ENCODE data around the gene KIRREL3. TPM values are rescaled to one million over a fixed set of nuclear protein-coding genes. Genes with fewer than 3 reads are reported as not detected.

Gene KIRREL3
- total and polyA plus RNA-seq, 2 of the 8 experiments (the other 6 are each of a cell fraction or from before 2014, with no cell fraction given) = 0.29 to 0.32 TPM

DNA sequence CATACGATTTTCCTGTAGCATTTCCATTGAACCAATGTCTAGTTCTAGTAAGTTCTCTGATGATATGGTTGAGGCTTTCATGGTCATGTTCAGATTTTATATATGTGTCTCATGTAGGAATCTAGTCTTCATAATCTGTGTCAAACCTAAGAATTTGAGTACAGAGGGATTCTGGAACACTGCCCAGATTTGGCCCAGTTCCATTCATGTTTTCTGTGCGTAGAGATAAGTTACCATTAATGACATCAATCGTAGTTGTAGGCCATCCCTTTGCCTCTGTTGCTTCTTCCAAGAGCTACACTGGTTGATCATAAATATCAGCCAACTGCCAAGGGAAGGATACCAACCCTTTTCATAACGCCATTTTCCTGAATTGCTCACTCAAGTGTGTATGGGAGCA lies 621.8 kb downstream of the KIRREL3 start (continued):
- TF ChIP-seq, protein P1, sequence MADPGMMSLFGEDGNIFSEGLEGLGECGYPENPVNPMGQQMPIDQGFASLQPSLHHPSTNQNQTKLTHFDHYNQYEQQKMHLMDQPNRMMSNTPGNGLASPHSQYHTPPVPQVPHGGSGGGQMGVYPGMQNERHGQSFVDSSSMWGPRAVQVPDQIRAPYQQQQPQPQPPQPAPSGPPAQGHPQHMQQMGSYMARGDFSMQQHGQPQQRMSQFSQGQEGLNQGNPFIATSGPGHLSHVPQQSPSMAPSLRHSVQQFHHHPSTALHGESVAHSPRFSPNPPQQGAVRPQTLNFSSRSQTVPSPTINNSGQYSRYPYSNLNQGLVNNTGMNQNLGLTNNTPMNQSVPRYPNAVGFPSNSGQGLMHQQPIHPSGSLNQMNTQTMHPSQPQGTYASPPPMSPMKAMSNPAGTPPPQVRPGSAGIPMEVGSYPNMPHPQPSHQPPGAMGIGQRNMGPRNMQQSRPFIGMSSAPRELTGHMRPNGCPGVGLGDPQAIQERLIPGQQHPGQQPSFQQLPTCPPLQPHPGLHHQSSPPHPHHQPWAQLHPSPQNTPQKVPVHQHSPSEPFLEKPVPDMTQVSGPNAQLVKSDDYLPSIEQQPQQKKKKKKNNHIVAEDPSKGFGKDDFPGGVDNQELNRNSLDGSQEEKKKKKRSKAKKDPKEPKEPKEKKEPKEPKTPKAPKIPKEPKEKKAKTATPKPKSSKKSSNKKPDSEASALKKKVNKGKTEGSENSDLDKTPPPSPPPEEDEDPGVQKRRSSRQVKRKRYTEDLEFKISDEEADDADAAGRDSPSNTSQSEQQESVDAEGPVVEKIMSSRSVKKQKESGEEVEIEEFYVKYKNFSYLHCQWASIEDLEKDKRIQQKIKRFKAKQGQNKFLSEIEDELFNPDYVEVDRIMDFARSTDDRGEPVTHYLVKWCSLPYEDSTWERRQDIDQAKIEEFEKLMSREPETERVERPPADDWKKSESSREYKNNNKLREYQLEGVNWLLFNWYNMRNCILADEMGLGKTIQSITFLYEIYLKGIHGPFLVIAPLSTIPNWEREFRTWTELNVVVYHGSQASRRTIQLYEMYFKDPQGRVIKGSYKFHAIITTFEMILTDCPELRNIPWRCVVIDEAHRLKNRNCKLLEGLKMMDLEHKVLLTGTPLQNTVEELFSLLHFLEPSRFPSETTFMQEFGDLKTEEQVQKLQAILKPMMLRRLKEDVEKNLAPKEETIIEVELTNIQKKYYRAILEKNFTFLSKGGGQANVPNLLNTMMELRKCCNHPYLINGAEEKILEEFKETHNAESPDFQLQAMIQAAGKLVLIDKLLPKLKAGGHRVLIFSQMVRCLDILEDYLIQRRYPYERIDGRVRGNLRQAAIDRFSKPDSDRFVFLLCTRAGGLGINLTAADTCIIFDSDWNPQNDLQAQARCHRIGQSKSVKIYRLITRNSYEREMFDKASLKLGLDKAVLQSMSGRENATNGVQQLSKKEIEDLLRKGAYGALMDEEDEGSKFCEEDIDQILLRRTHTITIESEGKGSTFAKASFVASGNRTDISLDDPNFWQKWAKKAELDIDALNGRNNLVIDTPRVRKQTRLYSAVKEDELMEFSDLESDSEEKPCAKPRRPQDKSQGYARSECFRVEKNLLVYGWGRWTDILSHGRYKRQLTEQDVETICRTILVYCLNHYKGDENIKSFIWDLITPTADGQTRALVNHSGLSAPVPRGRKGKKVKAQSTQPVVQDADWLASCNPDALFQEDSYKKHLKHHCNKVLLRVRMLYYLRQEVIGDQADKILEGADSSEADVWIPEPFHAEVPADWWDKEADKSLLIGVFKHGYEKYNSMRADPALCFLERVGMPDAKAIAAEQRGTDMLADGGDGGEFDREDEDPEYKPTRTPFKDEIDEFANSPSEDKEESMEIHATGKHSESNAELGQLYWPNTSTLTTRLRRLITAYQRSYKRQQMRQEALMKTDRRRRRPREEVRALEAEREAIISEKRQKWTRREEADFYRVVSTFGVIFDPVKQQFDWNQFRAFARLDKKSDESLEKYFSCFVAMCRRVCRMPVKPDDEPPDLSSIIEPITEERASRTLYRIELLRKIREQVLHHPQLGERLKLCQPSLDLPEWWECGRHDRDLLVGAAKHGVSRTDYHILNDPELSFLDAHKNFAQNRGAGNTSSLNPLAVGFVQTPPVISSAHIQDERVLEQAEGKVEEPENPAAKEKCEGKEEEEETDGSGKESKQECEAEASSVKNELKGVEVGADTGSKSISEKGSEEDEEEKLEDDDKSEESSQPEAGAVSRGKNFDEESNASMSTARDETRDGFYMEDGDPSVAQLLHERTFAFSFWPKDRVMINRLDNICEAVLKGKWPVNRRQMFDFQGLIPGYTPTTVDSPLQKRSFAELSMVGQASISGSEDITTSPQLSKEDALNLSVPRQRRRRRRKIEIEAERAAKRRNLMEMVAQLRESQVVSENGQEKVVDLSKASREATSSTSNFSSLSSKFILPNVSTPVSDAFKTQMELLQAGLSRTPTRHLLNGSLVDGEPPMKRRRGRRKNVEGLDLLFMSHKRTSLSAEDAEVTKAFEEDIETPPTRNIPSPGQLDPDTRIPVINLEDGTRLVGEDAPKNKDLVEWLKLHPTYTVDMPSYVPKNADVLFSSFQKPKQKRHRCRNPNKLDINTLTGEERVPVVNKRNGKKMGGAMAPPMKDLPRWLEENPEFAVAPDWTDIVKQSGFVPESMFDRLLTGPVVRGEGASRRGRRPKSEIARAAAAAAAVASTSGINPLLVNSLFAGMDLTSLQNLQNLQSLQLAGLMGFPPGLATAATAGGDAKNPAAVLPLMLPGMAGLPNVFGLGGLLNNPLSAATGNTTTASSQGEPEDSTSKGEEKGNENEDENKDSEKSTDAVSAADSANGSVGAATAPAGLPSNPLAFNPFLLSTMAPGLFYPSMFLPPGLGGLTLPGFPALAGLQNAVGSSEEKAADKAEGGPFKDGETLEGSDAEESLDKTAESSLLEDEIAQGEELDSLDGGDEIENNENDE (IDR thresholded peaks at IDR 0.05; ENCODE audit: insufficient replicate concordance, low read length) = no peak
- TF ChIP-seq HDAC2 (IDR thresholded peaks at IDR 0.05; ENCODE audit: borderline replicate concordance in 1 of 2, low read depth in 2 of 2, low read length in 2 of 2) (no peak), RFX5 (IDR thresholded peaks at IDR 0.05; ENCODE audit: borderline replicate concordance, low read depth, low read length) (no peak), TAF7 (optimal IDR thresholded peaks at IDR 0.05; ENCODE audit: borderline replicate concordance, low read depth, low read length) (no peak), HDAC6 (IDR thresholded peaks at IDR 0.05; ENCODE audit: low read depth, low read length) (no peak), NANOG (IDR thresholded peaks at IDR 0.05; ENCODE audit: insufficient read depth, low read depth, low read length, poor library complexity, severe bottlenecking) (no peak), CBX5 (IDR thresholded peaks at IDR 0.05; ENCODE audit: low read depth, low read length) (no peak)
- TF ChIP-seq, protein P2, sequence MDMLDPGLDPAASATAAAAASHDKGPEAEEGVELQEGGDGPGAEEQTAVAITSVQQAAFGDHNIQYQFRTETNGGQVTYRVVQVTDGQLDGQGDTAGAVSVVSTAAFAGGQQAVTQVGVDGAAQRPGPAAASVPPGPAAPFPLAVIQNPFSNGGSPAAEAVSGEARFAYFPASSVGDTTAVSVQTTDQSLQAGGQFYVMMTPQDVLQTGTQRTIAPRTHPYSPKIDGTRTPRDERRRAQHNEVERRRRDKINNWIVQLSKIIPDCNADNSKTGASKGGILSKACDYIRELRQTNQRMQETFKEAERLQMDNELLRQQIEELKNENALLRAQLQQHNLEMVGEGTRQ (IDR thresholded peaks at IDR 0.05; ENCODE audit: low read length) = no peak
- TF ChIP-seq, protein P3, sequence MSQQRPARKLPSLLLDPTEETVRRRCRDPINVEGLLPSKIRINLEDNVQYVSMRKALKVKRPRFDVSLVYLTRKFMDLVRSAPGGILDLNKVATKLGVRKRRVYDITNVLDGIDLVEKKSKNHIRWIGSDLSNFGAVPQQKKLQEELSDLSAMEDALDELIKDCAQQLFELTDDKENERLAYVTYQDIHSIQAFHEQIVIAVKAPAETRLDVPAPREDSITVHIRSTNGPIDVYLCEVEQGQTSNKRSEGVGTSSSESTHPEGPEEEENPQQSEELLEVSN (IDR thresholded peaks at IDR 0.05) = no peak

Measured in H1 (cell line).